ENCODE results near the gene TSPAN10. TPM values are rescaled to one million over a fixed set of nuclear protein-coding genes. Genes with fewer than 3 reads are reported as not detected.
A peak's percentile ranks its signal among the peaks of the same experiment; 100 is the strongest.

TSPAN10 gene
- total and polyA plus RNA-seq, 9 of the 15 experiments (the other 6 are each of a cell fraction or from before 2014, with no cell fraction given), result 0.05 to 0.31 (median 0.13) TPM; not detected in 1

DNA sequence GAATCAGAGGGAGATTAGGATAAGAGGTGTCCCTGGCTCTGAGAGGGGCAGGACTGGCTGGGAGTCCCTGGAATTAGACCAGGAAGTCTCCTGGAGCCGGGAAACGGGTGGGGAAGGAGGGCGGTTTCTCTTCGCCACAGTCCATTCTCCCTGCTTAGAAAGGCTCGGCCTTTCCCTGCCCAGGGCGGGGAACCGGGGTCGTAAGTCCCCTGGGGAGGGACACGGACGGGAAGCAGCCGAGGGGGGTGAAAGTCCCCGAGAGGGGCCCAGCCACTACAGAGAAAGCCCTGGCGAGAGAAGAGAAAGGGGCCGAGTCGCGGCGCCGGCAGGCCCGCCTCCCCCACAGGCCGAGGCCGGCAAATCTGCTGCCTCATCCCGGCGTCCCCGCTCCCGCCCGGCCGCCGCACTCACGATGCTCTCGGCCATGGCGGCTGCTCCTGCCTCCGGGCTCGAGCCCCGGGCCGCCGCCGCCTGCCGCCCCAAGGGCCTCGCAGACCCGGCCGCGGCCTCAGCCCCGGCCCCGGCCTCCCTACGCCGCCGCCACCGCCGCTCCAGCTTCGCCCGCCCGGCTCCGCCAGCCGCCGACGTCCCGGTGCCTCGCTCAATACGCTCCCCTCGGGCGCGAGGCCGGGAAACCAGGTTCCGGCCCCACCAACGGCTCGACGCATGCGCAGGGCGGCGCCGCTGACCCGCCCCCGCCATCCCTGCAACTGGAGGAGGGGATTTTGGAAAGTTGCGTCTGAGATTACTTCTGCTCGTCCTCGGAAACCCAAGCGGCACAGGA lies at the start of gene TSPAN10, which contains the start of gene NPLOC4 (continued):
- TF ChIP-seq, protein P1, sequence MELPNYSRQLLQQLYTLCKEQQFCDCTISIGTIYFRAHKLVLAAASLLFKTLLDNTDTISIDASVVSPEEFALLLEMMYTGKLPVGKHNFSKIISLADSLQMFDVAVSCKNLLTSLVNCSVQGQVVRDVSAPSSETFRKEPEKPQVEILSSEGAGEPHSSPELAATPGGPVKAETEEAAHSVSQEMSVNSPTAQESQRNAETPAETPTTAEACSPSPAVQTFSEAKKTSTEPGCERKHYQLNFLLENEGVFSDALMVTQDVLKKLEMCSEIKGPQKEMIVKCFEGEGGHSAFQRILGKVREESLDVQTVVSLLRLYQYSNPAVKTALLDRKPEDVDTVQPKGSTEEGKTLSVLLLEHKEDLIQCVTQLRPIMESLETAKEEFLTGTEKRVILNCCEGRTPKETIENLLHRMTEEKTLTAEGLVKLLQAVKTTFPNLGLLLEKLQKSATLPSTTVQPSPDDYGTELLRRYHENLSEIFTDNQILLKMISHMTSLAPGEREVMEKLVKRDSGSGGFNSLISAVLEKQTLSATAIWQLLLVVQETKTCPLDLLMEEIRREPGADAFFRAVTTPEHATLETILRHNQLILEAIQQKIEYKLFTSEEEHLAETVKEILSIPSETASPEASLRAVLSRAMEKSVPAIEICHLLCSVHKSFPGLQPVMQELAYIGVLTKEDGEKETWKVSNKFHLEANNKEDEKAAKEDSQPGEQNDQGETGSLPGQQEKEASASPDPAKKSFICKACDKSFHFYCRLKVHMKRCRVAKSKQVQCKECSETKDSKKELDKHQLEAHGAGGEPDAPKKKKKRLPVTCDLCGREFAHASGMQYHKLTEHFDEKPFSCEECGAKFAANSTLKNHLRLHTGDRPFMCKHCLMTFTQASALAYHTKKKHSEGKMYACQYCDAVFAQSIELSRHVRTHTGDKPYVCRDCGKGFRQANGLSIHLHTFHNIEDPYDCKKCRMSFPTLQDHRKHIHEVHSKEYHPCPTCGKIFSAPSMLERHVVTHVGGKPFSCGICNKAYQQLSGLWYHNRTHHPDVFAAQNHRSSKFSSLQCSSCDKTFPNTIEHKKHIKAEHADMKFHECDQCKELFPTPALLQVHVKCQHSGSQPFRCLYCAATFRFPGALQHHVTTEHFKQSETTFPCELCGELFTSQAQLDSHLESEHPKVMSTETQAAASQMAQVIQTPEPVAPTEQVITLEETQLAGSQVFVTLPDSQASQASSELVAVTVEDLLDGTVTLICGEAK (IDR thresholded peaks at IDR 0.05), result peak; percentile 89
- TF ChIP-seq, protein P1 (CRISPR knock-in tag; IDR thresholded peaks at IDR 0.05), result no peak
- peak; percentile 41; the same call in 1 of the 2 replicates for TF ChIP-seq ESRRA (IDR thresholded peaks at IDR 0.05; ENCODE audit: borderline replicate concordance, low read depth)
- TF ChIP-seq TEAD1 (CRISPR knock-in tag; IDR thresholded peaks at IDR 0.05), result peak in 1 of 2 experiments; percentile 40; a peak in 1 of 4 replicates
- peak; percentile 87 for TF ChIP-seq NFE2 (IDR thresholded peaks at IDR 0.05; ENCODE audit: low read depth)
- peak; percentile 61 for TF ChIP-seq C11orf30 (IDR thresholded peaks at IDR 0.05; ENCODE audit: low read depth)
- TF ChIP-seq, protein P2, sequence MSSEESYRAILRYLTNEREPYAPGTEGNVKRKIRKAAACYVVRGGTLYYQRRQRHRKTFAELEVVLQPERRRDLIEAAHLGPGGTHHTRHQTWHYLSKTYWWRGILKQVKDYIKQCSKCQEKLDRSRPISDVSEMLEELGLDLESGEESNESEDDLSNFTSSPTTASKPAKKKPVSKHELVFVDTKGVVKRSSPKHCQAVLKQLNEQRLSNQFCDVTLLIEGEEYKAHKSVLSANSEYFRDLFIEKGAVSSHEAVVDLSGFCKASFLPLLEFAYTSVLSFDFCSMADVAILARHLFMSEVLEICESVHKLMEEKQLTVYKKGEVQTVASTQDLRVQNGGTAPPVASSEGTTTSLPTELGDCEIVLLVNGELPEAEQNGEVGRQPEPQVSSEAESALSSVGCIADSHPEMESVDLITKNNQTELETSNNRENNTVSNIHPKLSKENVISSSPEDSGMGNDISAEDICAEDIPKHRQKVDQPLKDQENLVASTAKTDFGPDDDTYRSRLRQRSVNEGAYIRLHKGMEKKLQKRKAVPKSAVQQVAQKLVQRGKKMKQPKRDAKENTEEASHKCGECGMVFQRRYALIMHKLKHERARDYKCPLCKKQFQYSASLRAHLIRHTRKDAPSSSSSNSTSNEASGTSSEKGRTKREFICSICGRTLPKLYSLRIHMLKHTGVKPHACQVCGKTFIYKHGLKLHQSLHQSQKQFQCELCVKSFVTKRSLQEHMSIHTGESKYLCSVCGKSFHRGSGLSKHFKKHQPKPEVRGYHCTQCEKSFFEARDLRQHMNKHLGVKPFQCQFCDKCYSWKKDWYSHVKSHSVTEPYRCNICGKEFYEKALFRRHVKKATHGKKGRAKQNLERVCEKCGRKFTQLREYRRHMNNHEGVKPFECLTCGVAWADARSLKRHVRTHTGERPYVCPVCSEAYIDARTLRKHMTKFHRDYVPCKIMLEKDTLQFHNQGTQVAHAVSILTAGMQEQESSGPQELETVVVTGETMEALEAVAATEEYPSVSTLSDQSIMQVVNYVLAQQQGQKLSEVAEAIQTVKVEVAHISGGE (CRISPR knock-in tag; IDR thresholded peaks at IDR 0.05), result peak; percentile 97 to 99 (median 99)
- peak; percentile 43; a peak in 2 of 4 replicates for TF ChIP-seq SIN3A (IDR thresholded peaks at IDR 0.05; ENCODE audit: borderline replicate concordance in 2 of 2, control insufficient read depth in 1 of 2, low read depth in 2 of 2, low read length in 2 of 2)
- no peak for TF ChIP-seq HEY1 (CRISPR knock-in tag; IDR thresholded peaks at IDR 0.05; ENCODE audit: borderline replicate concordance)
- TF ChIP-seq, protein P3, sequence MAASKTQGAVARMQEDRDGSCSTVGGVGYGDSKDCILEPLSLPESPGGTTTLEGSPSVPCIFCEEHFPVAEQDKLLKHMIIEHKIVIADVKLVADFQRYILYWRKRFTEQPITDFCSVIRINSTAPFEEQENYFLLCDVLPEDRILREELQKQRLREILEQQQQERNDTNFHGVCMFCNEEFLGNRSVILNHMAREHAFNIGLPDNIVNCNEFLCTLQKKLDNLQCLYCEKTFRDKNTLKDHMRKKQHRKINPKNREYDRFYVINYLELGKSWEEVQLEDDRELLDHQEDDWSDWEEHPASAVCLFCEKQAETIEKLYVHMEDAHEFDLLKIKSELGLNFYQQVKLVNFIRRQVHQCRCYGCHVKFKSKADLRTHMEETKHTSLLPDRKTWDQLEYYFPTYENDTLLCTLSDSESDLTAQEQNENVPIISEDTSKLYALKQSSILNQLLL (CRISPR knock-in tag; IDR thresholded peaks at IDR 0.05; ENCODE audit: borderline replicate concordance), result no peak
- peak; percentile 79 for TF ChIP-seq CREM (IDR thresholded peaks at IDR 0.05; ENCODE audit: low read depth)
- TF ChIP-seq KLF1 (tag; IDR thresholded peaks at IDR 0.05), result peak; percentile 63
